ENCODE results near the gene MRGPRG.
"Not testable (repeated sequence)": the region's sequence is repeated elsewhere in the genome, so short reads cannot be mapped to it uniquely, and the experiment has no call there.

Gene MRGPRG

DNA sequence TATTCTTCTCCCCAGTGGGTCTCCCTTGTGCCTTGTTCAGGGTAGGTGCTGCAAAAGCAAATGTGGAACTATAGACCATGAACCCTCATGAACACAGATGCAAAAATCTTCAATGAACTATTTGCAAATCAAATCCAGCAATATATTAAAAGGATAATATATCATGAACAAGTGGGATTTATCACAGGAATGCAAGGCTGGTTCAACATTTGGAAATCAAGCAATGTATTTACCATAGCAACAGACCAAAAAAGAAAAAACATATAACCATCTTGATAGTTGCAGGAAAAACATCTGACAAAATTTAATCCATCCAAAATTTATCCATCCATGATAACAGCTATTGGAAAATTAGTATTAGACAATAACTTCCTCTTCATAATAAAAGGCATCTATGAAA, 42.1 kb downstream of the MRGPRG start:
- no peak for DNase-seq (ENCODE audit: low spot score)

DNA sequence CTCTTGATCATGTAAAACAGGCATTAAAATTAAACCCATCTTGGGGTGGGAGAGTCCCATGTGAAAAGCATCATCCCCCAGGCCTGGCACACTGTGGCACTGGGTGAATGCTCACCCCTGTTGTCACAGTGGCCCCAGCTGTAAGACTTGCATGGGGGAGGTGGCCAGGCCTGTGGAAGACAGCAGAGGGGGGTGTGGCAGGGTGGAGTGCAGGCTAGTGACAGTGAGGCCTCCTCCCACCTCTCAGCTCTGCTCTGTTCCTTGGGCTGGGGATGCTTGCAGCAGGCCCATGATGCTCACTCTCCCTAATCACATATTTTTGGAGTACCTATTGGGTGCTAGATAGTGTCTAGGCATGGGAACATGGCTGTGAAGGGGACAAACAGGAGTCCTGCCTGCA, 43.4 kb downstream of the MRGPRG start:
- no peak for DNase-seq (ENCODE audit: low spot score)

- DNase-seq (ENCODE audit: low spot score): no peak
Observed at GRCh38 chr11:3174387-3174786, 44.2 kb downstream of the MRGPRG start.

DNA sequence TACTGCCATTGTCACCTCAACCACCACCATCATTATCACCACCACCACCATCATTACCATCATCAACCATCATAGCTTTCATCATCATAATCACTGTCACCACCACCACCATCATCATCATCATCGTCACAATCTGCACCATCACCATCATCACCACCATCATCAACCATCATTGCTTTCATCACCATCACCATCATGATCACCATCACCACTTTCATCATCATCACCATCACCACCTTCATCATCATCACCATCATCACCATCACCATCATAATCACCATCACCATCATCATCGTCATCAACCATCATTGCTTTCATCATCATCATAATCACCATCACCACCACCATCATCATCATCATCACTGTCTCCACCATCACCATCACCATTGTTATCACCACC, 44.8 kb downstream of the MRGPRG start:
- no peak for DNase-seq (ENCODE audit: low spot score)

GRCh38 chr11:3171931-3172560, 46.6 kb downstream of the MRGPRG start:
- DNase-seq (ENCODE audit: low spot score): no peak

DNA sequence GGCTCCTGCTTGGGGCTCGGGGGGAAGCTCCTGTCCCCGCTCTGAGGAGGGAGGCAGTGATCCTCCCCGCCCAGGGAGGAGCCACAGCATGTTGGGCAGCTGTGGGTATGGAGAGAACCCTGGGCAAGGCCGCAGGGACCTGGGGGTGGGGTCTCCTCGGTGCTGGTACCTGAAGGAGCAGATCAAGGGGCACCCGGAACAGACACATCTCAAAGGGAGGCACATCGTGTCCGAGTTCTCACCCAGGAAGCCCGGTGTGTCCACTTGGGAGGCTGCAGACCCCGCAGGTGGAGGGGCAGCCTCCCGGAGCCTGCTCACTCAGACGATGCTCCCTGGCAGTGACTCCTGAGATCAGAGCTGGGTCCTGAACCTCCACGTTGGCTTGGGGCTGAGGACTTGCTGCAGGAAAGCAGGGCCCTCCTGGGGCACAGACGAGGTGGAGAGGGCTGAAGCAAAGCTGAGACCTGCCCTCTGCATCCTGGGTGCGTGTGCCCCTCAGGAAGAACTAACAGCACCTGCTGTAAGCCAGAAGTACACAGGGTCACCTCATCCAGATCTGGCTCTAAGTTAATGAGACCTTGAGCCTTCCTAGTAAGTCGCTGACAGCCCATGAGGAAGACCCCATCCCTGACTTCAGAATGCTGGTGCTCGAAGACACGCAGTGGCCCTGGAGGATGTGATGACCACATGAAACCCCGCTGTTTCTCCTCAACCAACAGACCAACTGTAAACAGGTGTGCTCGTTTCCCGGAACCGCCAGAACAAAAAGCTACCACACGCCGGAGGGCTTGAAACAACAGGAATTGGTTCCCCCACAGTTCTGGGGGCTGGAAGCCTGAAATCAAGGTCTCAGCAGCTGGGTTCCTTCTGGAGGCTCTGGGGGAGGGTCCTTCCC, 47.6 kb downstream of the MRGPRG start:
- DNase-seq (ENCODE audit: low spot score): no peak

GRCh38 chr11:3170044-3170755, 48.4 kb downstream of the MRGPRG start:
- DNase-seq (ENCODE audit: low spot score): no peak

- no peak for DNase-seq (ENCODE audit: low spot score)
Observed at GRCh38 chr11:3169255-3170043, 49.2 kb downstream of the MRGPRG start.

- DNase-seq (ENCODE audit: low spot score): not testable (repeated sequence)
Observed at GRCh38 chr11:3168742-3169254, 49.8 kb downstream of the MRGPRG start.

Data from COLO829 (cell line).